Type B pancreatic cell (in vitro differentiated cells): ENCODE measurements around the gene CNTNAP2. TPM values are rescaled to one million over a fixed set of nuclear protein-coding genes. Genes with fewer than 3 reads are reported as not detected.
A peak's percentile ranks its signal among the peaks of the same experiment; 100 is the strongest.

Experiments
- DNase-seq: peaks from one replicate; pipeline ENCODE4 v3.0.0; 2021; ENCODE audit warnings: mixed read lengths; ENCODE audit not compliant: unreplicated experiment; ENCODE audit errors: extremely low spot score
- H3K27ac Mint-ChIP-seq: 2 replicates; pipeline ENCODE4 v1.8.0; 2021; ENCODE audit warnings: mild to moderate bottlenecking, mixed read lengths
- H3K27me3 Mint-ChIP-seq: 2 replicates; pipeline ENCODE4 v1.8.0; 2021; ENCODE audit warnings: mixed read lengths
- H3K36me3 Mint-ChIP-seq: 2 replicates; pipeline ENCODE4 v1.8.0; 2021; ENCODE audit warnings: mixed read lengths
- H3K4me1 Mint-ChIP-seq: one replicate; pipeline ENCODE4 v1.8.0; 2021; ENCODE audit warnings: mixed read lengths; ENCODE audit not compliant: unreplicated experiment
- H3K4me3 Mint-ChIP-seq: 2 replicates; pipeline ENCODE4 v1.8.0; 2021; ENCODE audit warnings: mild to moderate bottlenecking, mixed read lengths
- H3K9me3 Mint-ChIP-seq: 2 replicates; pipeline ENCODE4 v1.8.0; 2021; ENCODE audit warnings: mixed read lengths
- CTCF ChIP-seq: fragments of 200-600 bp; sonication (generic); conservative IDR thresholded peaks from 2 replicates; pipeline ENCODE4 v1.5.0; 2021; ENCODE audit warnings: antibody characterized with exemption, mild to moderate bottlenecking
- total RNA-seq: library from RNA; stranded (reverse); gene quantifications from 2 replicates; pipeline ENCODE4 v1.2.1, GENCODE V29; 2021; ENCODE audit warnings: low replicate concordance

Gene CNTNAP2
- total RNA-seq, 1 donor from 2014 or later = 26.8 TPM

- Mint-ChIP-seq H3K9me3 (no peaks in the 10 kb centered on the region), H3K36me3 (no peaks in the 10 kb centered on the region), H3K4me1 (peaks cover 14% of the 10 kb centered on the region), H3K27ac (no peak overlapping the region), H3K27me3 (peaks cover 15% of the 10 kb centered on the region), H3K4me3 (no peak overlapping the region)
- TF ChIP-seq CTCF = no peak
- no peak for DNase-seq
Measured at GRCh38 chr7:148275359-148275890, 2158.8 kb downstream of the CNTNAP2 start.

- H3K4me3 Mint-ChIP-seq = no peak overlapping the region
- no peak for DNase-seq
- H3K9me3 Mint-ChIP-seq = no peaks in the 10 kb centered on the region
- H3K27ac Mint-ChIP-seq = no peak overlapping the region
- TF ChIP-seq CTCF = no peak
- no peaks in the 10 kb centered on the region for H3K36me3 Mint-ChIP-seq
- H3K27me3 Mint-ChIP-seq = peaks cover 17% of the 10 kb centered on the region
- H3K4me1 Mint-ChIP-seq = peaks cover 14% of the 10 kb centered on the region
Measured at GRCh38 chr7:148276314-148277041, 2159.9 kb downstream of the CNTNAP2 start.

GRCh38 chr7:148277042-148277660 lies 2160.6 kb downstream of the CNTNAP2 start:
- peaks cover 17% of the 10 kb centered on the region for H3K27me3 Mint-ChIP-seq
- H3K36me3 Mint-ChIP-seq = no peaks in the 10 kb centered on the region
- no peak for DNase-seq
- H3K4me3 Mint-ChIP-seq = no peak overlapping the region
- H3K27ac Mint-ChIP-seq = no peak overlapping the region
- H3K9me3 Mint-ChIP-seq = no peaks in the 10 kb centered on the region
- no peak for TF ChIP-seq CTCF
- H3K4me1 Mint-ChIP-seq = peaks cover 14% of the 10 kb centered on the region

GRCh38 chr7:148286150-148286549 lies 2169.5 kb downstream of the CNTNAP2 start:
- Mint-ChIP-seq H3K36me3 (no peaks in the 10 kb centered on the region), H3K27ac (no peak overlapping the region), H3K4me1 (peaks cover 9% of the 10 kb centered on the region), H3K9me3 (no peaks in the 10 kb centered on the region), H3K27me3 (peaks cover 27% of the 10 kb centered on the region), H3K4me3 (no peak overlapping the region)
- TF ChIP-seq CTCF = peak; percentile 69
- no peak for DNase-seq

GRCh38 chr7:148287538-148287937 lies 2170.9 kb downstream of the CNTNAP2 start:
- TF ChIP-seq CTCF = no peak
- Mint-ChIP-seq H3K4me1 (peaks cover 12% of the 10 kb centered on the region), H3K36me3 (no peaks in the 10 kb centered on the region), H3K27ac (no peak overlapping the region), H3K4me3 (no peak overlapping the region), H3K27me3 (peaks cover 35% of the 10 kb centered on the region), H3K9me3 (no peaks in the 10 kb centered on the region)
- DNase-seq = no peak
